GM18951 (cell line): Measurements from ENCODE around the gene ZNF771.
A peak's percentile ranks its signal among the peaks of the same experiment; 100 is the strongest.
"Not testable (repeated sequence)": the region's sequence is repeated elsewhere in the genome, so short reads cannot be mapped to it uniquely, and the experiment has no call there.

Source experiments
- POLR2A ChIP-seq: IDR thresholded peaks from 4 replicates; pipeline ENCODE4 v1.6.1; 2011; ENCODE audit warnings: mild to moderate bottlenecking; ENCODE audit not compliant: insufficient read length, insufficient read depth; ENCODE audit errors: extremely low read depth
- in situ Hi-C: fragments of 300-500 bp; cut with MboI; formaldehyde crosslinking; loops from one replicate; pipeline ENCODE4 v1.12.0; 2022; ENCODE audit warnings: low sequenced_read_pairs, mixed read lengths, inconsistent platforms; ENCODE audit not compliant: unreplicated experiment

Gene ZNF771

GRCh38 chr16:30457743-30458560, 50.5 kb downstream of the ZNF771 start:
- in situ Hi-C loops = no loop called here

GRCh38 chr16:30458561-30459394, 51.4 kb downstream of the ZNF771 start:
- in situ Hi-C loops = no loop called here

More at GRCh38 chr16:30457743-30458560, 50.5 kb downstream of the ZNF771 start:
- no peak for TF ChIP-seq POLR2A

GRCh38 chr16:30459456-30459855, 52.0 kb downstream of the ZNF771 start:
- TF ChIP-seq POLR2A = no peak
- in situ Hi-C loops = no loop called here

More at GRCh38 chr16:30458561-30459394, 51.4 kb downstream of the ZNF771 start:
- TF ChIP-seq POLR2A = peak; percentile 73

- in situ Hi-C loops = not testable (repeated sequence)
Measured at GRCh38 chr16:30461426-30461825, 54.0 kb downstream of the ZNF771 start.

GRCh38 chr16:30464078-30464477, 56.7 kb downstream of the ZNF771 start:
- in situ Hi-C loops = no loop called here
- TF ChIP-seq POLR2A = no peak
